ENCODE results near the gene MDP1. TPM values are rescaled to one million over a fixed set of nuclear protein-coding genes. Genes with fewer than 3 reads are reported as not detected.

The MDP1 gene
- total and polyA plus RNA-seq, 2 of the 8 experiments (the other 6 are each of a cell fraction or from before 2014, with no cell fraction given): 17.7 to 32.2 TPM

DNA sequence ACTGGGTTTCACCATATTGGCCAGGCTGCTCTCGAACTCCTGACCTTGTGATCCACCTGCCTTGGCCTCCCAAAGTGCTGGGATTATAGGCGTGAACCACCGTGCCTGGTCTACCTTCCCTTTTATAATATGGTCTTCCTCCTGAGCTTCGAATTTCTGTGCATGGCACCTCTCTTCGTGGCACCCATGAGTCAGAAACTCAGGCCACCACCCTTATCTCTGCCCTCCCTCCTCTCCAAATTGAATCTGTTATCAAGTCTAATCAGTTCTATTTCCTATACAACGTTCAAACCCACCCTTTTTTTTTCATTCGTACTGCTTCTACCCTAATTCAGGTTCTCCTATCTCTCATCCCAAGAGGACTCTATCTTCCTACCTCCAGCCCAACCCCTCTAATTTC lies 31.6 kb upstream of the MDP1 start:
- H3K14ac ChIP-seq (ENCODE audit: insufficient read length): no peak overlapping the region
- FAIRE-seq: no peak
- CTCF ChIA-PET (ENCODE audit: partially characterized antibody): interaction anchor here (1.0 to 9.4 kb wide), 7 partner anchors 23 to 64 kb away, joined by 3 to 163 read pairs (median 14); partner anchors contain the start of genes CIDEB, DHRS1, LTB4R and NOP9
- no peak for TF ChIP-seq RXRA (IDR thresholded peaks at IDR 0.05; ENCODE audit: insufficient read depth, low read depth, low read length)
- TF ChIP-seq, protein P1, sequence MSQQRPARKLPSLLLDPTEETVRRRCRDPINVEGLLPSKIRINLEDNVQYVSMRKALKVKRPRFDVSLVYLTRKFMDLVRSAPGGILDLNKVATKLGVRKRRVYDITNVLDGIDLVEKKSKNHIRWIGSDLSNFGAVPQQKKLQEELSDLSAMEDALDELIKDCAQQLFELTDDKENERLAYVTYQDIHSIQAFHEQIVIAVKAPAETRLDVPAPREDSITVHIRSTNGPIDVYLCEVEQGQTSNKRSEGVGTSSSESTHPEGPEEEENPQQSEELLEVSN (IDR thresholded peaks at IDR 0.05): no peak
- no peak for TF ChIP-seq SP1 (IDR thresholded peaks at IDR 0.05; ENCODE audit: low read depth, low read length)
- no peak for TF ChIP-seq EZH2 (IDR thresholded peaks at IDR 0.05; ENCODE audit: low read depth, low read length, severe bottlenecking)
- no peak for TF ChIP-seq RBBP5 (IDR thresholded peaks at IDR 0.05; ENCODE audit: borderline replicate concordance, low read depth, low read length)
- TF ChIP-seq KDM1A (IDR thresholded peaks at IDR 0.05; ENCODE audit: borderline replicate concordance, low read length): no peak
- TF ChIP-seq ASH2L (IDR thresholded peaks at IDR 0.05; ENCODE audit: low read length): no peak
- TF ChIP-seq SIRT6 (IDR thresholded peaks at IDR 0.05; ENCODE audit: low read length): no peak
- TF ChIP-seq KDM5A (IDR thresholded peaks at IDR 0.05; ENCODE audit: low read length): no peak
- TF ChIP-seq GABPA (IDR thresholded peaks at IDR 0.05; ENCODE audit: borderline replicate concordance, insufficient read depth, low read length): no peak
- TF ChIP-seq CREB1 (IDR thresholded peaks at IDR 0.05): no peak
- no peak for TF ChIP-seq GTF2F1 (IDR thresholded peaks at IDR 0.05; ENCODE audit: borderline replicate concordance, low read depth, low read length)
- TF ChIP-seq CBX8 (IDR thresholded peaks at IDR 0.05; ENCODE audit: borderline replicate concordance, low read depth, low read length): no peak
- TF ChIP-seq ZNF274 (IDR thresholded peaks at IDR 0.05; ENCODE audit: borderline replicate concordance, extremely low read depth, low read length): no peak

More for the DNA sequence above, 31.6 kb upstream of the MDP1 start:
- peaks cover 0 to 4% (median 0%) of the 10 kb centered on the region in 4 experiments; a peak in 2 of 7 replicates for H3K4me1 ChIP-seq (replicated peaks in 1 of 4; ENCODE audit: control insufficient read depth in 3 of 4, insufficient read depth in 4 of 4, low read length in 3 of 4)
- no peak overlapping the region for H3K27ac ChIP-seq (ENCODE audit: low read depth, low read length)
- H3K18ac ChIP-seq (ENCODE audit: extremely low read depth, low read length): no peak overlapping the region
- no peaks in the 10 kb centered on the region for H3K27me3 ChIP-seq (replicated peaks in 1 of 4; ENCODE audit: control insufficient read depth in 3 of 4, extremely low read depth in 1 of 4, insufficient read depth in 3 of 4, low read length in 3 of 4)
- 84 to 100% methylated on average over 2 to 6 of the region's 7 CpGs for WGBS, 2 experiments (ENCODE audit: extremely low coverage in 1 of 2, insufficient coverage in 1 of 2, insufficient read length in 1 of 2, insufficient replicate concordance in 2 of 2, low coverage in 1 of 2, low lambda C conversion rate in 2 of 2, missing lambda C conversion rate in 1 of 2)
- no peak overlapping the region for H4K91ac ChIP-seq (replicated peaks; ENCODE audit: insufficient read length, low read length)
- peaks cover 2% of the 10 kb centered on the region; the same call in 1 of the 2 replicates for H3K23me2 ChIP-seq (ENCODE audit: low read depth, low read length)
- no peak overlapping the region for H3K9ac ChIP-seq (replicated peaks in 1 of 4; ENCODE audit: extremely low read depth in 1 of 4, low read depth in 3 of 4, low read length in 3 of 4)
- no peak overlapping the region for H2BK15ac ChIP-seq (ENCODE audit: low read length)
- no peak overlapping the region for H2BK5ac ChIP-seq (ENCODE audit: low read depth, low read length)
- H3K79me1 ChIP-seq (ENCODE audit: low read depth, low read length): no peaks in the 10 kb centered on the region
- no peak overlapping the region for H3K23ac ChIP-seq (ENCODE audit: insufficient read length)
- H3K4ac ChIP-seq (replicated peaks; ENCODE audit: insufficient read length, low read depth, low read length): no peak overlapping the region
- no peaks in the 10 kb centered on the region for H3K79me2 ChIP-seq (ENCODE audit: control insufficient read depth in 1 of 2, insufficient read depth in 2 of 2, low read length in 2 of 2)
- no peak overlapping the region for H2AFZ ChIP-seq (ENCODE audit: low read length)
- H3K4me3 ChIP-seq (ENCODE audit: extremely low read depth in 1 of 4, insufficient read depth in 2 of 4, low read depth in 3 of 4, low read length in 4 of 4): no peak overlapping the region
- H2BK12ac ChIP-seq (ENCODE audit: low read depth, low read length): no peak overlapping the region
- no peaks in the 10 kb centered on the region for H3K9me3 ChIP-seq (ENCODE audit: insufficient read depth in 2 of 2, low read depth in 1 of 2, low read length in 1 of 2)
- H2BK120ac ChIP-seq (replicated peaks; ENCODE audit: low read depth, low read length): no peak overlapping the region
- no peak overlapping the region for H3K4me2 ChIP-seq (ENCODE audit: insufficient read depth in 1 of 2, low read depth in 2 of 2, low read length in 2 of 2)
- POLR2A ChIA-PET (ENCODE audit: partially characterized antibody): interaction anchor here (0.8 to 4.2 kb wide), 12 partner anchors 10 to 59 kb away, joined by 3 to 20 read pairs (median 4); partner anchors contain the start of genes CHMP4A, DHRS1, NOP9 and RABGGTA
- no peak for DNase-seq (ENCODE audit: low read depth in 1 of 2, low spot score in 2 of 2)
- no peaks in the 10 kb centered on the region for H4K20me1 ChIP-seq (replicated peaks in 1 of 2; ENCODE audit: control insufficient read depth in 1 of 2, insufficient read depth in 2 of 2, low read length in 2 of 2)
- H3K36me3 ChIP-seq (ENCODE audit: control insufficient read depth in 2 of 4, insufficient read depth in 4 of 4, low read length in 3 of 4): no peaks in the 10 kb centered on the region
- no peak overlapping the region for H2BK20ac ChIP-seq (ENCODE audit: low read length)
- H4K5ac ChIP-seq (ENCODE audit: insufficient read length, low read depth, low read length): no peak overlapping the region
- H3K56ac ChIP-seq (replicated peaks; ENCODE audit: insufficient read length, low read depth, low read length): no peak overlapping the region
- no peak overlapping the region for H4K8ac ChIP-seq (ENCODE audit: extremely low read depth, insufficient read depth, low read length)
- no peak overlapping the region for H2AK5ac ChIP-seq (ENCODE audit: low read depth, low read length)

Data from H1 (cell line).